T1000 (cell line): ENCODE measurements around the gene STRADA.
"Not testable (repeated sequence)": the region's sequence is repeated elsewhere in the genome, so short reads cannot be mapped to it uniquely, and the experiment has no call there.

Source experiments
- DNase-seq: peaks from one replicate; lab custom pipeline; 2025; ENCODE audit warnings: mixed read lengths; lab: John Stamatoyannopoulos, UW

Gene STRADA

GRCh38 chr17:63754046-63754445, 12.4 kb upstream of the STRADA start:
- no peak for DNase-seq

GRCh38 chr17:63753215-63753614, 11.6 kb upstream of the STRADA start:
- DNase-seq = no peak

GRCh38 chr17:63752707-63753106, 11.1 kb upstream of the STRADA start:
- no peak for DNase-seq

- DNase-seq = no peak
Observed at GRCh38 chr17:63751806-63752205, 10.2 kb upstream of the STRADA start.

- no peak for DNase-seq
Observed at GRCh38 chr17:63741143-63741407, 524 bp downstream of the STRADA start.

GRCh38 chr17:63740464-63741142, 996 bp downstream of the STRADA start:
- no peak for DNase-seq

GRCh38 chr17:63735691-63736090, 5.9 kb downstream of the STRADA start:
- DNase-seq = no peak

- DNase-seq = no peak
Observed at GRCh38 chr17:63722403-63722802, 19.2 kb downstream of the STRADA start.

- not testable (repeated sequence) for DNase-seq
Observed at GRCh38 chr17:63720194-63720593, 21.4 kb downstream of the STRADA start.

- no peak for DNase-seq
Observed at GRCh38 chr17:63718988-63719387, 22.6 kb downstream of the STRADA start.

GRCh38 chr17:63716426-63716825, 25.2 kb downstream of the STRADA start:
- no peak for DNase-seq

- DNase-seq = no peak
Observed at GRCh38 chr17:63714550-63715277, 26.9 kb downstream of the STRADA start.

GRCh38 chr17:63709110-63709509, 32.5 kb downstream of the STRADA start:
- no peak for DNase-seq

- DNase-seq = no peak
Observed at GRCh38 chr17:63707151-63707550, 34.4 kb downstream of the STRADA start.

- no peak for DNase-seq
Observed at GRCh38 chr17:63706336-63707082, 35.1 kb downstream of the STRADA start.

- no peak for DNase-seq
Observed at GRCh38 chr17:63705657-63706056, 35.9 kb downstream of the STRADA start.

- DNase-seq = no peak
Observed at GRCh38 chr17:63704836-63705235, 36.8 kb downstream of the STRADA start.

- no peak for DNase-seq
Observed at GRCh38 chr17:63704259-63704576, 37.4 kb downstream of the STRADA start.

- no peak for DNase-seq
Observed at GRCh38 chr17:63703556-63704258, 37.9 kb downstream of the STRADA start.

- no peak for DNase-seq
Observed at GRCh38 chr17:63703029-63703428, 38.6 kb downstream of the STRADA start.

GRCh38 chr17:63702721-63703015, 38.9 kb downstream of the STRADA start:
- no peak for DNase-seq

GRCh38 chr17:63701868-63702720, 39.5 kb downstream of the STRADA start:
- no peak for DNase-seq
